HG02610 (cell line): ENCODE results near the gene PDE7B.

ENCODE experiments used
- ATAC-seq: cut with Tn5 transposase; IDR thresholded peaks from one replicate; pipeline ENCODE4 v1.9.1; 2021; ENCODE audit warnings: mild to moderate bottlenecking, moderate library complexity; ENCODE audit not compliant: unreplicated experiment

PDE7B gene

DNA sequence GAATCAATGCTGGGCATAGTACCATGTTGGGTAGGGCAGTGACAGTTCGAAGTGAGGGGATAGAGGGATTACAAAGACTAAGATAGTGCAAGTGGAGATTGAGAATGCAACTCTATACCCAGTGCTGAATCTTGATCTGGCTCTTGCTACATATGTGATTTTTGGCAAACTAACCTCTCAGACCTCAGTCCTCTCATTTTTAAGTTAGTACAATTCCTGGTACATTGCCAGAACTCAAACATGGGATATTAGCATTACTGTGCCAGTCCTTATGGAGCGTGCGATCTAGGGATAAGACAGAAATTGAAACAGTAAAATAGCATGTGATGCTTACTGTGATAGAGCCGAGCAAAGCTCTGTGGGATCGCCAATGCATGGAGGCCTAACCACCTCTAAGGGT is 210.2 kb downstream of the PDE7B start:
- ATAC-seq = no peak

DNA sequence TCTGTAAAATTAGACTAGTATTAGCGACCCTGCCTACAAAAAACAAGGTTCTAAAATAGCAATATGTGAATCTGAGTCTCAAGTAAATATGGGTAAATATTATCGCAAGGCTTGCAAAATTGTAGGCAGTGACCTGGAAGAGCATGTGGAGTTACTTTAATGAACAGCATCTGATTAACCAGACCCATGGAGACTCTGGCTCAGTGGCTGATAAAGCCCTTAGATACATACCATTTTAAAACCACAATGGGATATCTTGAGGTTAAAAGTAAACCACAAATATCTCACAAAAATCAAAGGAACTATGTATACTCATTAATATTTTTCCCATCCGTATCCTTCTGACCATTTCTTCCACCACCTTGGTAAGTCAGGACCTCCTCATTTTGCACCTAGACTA is 211.6 kb downstream of the PDE7B start:
- no peak for ATAC-seq

DNA sequence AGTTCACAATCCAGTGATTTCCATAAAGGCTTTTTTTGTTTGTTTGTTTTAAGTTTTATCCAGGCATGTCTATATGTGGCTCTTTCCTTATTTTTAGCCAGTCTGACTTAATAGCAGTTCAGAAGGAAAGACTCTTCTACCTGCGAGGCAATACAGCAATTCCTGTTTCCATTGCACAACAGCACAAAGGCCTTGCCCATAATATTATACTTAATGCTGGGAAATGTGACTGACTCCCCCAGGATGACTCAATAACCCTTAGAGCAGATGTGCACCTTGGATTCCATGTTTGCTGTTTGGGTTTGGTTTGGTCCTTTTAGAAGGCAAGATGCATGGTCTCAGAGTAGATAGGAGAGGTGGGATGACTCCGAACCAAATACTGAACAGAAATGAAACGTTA is 214.5 kb downstream of the PDE7B start:
- ATAC-seq = no peak

DNA sequence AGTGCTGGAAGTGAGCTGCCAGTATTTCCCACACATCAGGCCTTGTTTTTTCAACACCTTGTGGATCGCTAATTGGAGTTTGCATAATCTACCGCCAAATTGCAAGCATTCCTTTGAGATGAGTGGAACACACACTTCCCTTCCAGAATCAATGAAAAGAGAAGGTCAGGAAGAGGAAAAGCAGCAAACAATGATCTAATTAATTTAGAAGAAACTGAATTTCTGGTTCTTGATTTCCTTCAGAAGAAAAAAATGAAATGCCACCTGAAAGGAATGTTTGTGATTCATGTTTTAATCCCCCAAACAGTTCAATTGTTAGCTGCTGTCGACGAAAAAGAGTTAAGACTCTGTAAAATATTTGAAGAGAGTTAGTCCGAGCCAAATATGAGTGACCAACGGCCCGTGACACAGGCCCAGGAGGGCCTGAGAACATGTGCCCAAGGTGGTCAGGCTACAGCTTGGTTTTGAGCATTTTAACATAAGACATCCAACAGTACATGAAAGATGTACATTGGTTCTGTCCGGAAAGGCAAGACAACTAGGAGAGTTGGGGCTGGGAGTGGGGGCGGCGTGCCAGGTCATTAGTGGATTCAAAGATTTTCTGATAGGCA is 216.3 kb downstream of the PDE7B start:
- no peak for ATAC-seq

DNA sequence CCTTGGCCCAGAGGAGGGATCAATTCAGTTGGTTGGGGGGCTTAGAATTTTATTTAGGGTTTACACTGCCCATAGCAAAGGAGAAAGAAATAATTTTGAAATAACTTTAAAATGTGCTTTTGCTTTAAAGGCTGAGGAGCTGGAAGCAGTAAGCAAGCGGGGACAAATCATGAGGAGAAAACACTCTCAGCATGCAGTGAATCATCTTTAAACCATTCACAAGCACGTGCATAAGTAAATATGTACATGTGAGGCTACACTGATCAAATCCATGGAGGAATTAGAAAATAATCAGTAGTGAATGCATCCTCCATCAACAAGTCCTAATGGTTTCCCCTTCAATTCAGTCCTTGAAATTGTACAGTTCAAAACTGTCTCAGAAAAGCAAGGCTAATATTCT is 217.6 kb downstream of the PDE7B start:
- ATAC-seq = no peak

DNA sequence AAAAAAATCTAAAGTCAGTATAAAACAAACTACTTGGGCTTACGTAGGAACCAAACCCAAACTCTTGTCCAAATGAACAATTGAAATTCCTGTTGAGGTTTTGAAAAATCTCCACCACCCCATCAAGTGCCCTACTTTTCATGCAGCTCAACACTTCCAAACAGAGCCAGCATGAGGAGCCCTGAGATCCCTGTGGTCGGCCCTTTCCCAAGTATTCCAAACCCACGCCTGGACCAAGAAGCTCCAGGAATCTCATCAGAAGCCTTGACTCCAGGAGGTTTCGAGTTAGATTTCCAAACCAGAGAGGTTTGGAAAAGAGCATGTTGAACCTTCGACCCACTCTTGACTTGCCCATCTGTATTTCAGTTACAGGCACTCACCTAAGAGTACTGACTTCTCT is 219.3 kb downstream of the PDE7B start:
- ATAC-seq = no peak

DNA sequence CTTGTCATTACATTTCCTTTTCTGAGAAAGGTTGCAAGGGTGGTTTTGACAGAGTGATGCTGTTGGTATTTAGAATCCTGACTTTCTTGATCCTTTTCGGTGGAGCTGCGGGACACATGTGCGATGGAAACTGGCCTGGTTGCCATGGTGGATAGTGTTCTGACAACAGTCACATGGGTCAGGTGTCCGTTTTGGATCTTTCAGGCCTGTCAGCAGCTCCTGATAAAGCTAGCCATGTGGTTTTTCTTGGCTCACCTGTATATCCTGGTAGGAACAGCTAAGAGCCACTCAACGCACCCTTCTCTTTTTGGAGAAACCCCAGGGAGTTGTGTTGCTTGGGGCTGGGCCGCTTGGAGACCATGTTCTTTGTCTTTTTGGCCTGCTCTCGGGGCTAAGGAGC is 221.2 kb downstream of the PDE7B start:
- ATAC-seq = no peak

DNA sequence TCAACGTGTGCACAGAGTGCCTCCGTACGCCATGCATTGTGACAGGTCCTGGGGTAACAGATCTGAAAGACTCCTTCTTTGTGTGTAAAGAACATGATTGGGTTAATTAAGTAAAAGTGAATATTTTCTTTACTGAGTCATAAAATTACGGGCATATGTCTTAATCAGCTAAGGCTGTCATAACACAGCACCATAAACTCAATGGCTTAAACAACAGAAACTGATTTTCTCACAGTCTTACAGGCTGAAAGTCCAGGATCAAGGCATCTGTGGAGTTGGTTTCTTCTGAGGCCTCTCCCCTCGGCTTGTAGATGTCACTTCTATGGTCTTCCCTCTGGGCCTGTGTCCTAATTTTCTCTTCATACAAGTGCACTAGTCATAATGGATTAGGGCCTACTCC is 221.7 kb downstream of the PDE7B start:
- no peak for ATAC-seq

DNA sequence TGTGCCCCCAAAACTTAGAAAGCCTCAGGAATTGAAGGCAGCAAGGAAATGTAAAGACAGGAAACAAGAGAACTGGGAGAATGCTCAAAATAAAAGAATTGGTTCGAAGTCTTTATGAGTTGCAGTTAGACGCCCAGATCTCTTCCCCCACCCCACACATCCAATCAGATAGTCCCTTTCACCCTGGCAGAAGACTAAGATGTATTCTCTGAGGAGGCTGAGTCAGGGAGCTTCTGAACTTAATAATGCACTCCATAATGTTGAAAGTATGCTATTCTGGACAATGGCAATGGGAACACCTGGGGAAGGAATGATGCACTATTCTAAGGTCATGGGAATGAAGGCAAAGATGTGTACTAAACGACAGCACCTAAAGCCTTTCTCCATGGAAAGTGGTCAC is 225.0 kb downstream of the PDE7B start:
- ATAC-seq = no peak

DNA sequence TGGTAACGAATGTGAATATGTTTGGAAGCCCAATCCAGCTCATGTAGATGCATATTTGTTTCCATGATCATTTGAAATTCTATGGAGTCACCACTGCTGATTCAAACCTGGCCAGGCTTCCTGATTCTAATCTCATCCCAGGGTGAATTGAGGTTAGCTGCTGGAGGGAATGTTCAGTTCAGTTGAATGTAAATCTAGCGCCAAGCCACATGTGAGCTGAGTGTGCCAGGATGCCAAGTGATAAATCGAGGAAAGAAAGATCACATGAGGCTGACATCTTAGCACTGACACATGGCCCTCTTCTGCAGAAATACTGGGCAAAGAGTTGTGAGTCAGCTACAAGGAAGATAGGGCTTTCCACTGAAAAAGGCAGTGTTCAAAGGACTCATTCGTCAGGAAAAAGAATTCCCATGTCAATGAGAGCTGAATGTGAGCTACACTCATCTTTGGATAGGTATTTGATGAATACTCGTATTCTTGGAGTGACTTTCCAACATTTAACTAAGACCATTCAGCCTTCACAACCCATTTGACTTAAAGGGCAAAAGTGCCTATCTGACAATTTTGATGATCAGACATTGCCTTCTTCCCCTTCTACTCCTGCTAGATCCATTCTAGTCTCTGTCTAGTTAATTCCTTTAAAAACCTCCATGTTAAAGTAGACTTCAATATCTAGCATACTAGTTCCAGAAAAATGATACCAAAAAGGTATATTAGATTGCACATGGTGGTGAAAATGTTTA is 226.5 kb downstream of the PDE7B start:
- no peak for ATAC-seq

DNA sequence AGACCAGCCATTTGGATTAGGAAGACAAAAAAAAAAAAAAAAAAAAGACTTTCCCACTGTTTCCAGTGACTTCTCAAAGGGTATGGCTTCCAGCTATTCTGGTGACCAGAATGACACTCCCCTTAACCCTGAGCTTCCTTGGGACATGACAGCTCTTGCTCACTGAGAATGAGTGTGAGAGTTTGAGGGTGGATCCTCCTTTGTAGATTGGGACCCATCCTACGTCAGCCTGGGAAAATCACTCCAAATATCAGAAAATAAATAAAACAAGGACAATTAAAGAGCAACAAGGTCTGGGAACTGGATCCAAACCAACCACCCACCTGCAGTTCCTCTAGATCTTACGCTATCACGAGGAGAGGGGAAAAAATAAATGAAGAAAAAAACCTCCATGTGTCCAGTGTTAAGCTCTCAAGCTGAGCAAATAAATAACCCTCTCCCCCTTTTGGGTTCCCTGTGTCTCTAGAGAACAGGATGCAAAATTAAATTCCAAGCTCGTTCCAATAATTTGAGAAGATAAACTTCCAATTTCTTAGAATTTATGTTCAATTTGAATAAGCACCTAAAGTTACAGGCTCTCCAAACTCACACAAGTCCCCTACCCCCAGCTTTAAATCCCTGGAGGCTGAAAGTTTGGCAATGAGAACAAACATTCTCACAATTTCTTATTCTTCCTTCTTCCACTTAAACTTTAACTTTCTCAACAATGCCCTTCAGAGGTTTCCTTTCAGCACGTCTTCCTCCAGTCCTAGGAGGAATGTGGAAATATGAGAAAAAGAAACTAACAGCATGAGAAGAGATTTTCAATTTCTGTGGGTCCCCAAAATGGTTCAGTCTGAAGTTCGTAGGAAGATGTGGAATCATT is 228.4 kb downstream of the PDE7B start:
- ATAC-seq = no peak

DNA sequence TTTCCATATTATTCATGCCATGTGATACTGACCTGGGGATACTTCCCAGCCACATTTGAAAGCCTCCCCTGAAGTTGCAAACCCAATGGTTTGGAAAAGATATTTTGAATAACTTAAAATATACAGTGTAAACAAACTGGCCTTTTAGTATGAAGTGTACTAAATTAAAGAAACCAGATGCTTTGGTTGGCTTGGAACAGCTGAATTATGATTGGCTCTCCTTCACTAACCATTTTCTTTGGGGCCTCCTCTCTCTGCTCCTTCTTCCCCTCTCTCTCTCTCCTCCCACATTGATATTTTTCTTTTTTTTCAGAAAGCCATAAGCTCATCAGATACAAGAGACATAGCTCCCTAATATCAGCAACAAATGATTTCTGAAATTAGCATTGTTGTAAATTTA is 232.0 kb downstream of the PDE7B start:
- no peak for ATAC-seq

DNA sequence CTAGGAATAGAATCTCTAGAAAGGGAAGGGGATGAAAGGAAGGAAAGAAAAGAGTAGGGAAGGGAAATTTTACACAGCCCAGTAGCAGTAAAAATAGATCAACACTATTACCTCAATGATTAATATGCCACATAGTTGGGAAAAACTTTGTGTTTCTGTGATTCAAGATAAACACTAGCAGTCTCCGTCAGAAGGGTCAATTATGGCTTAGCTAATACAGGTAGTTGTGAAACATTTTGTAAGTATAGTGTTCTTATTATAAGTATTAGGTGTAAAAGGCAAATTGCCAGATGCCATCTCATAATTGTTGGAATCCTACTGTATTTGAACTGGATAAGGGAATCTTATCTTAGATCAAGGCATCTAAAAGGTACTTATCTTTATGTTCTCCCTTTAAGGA is 232.9 kb downstream of the PDE7B start:
- ATAC-seq = no peak

DNA sequence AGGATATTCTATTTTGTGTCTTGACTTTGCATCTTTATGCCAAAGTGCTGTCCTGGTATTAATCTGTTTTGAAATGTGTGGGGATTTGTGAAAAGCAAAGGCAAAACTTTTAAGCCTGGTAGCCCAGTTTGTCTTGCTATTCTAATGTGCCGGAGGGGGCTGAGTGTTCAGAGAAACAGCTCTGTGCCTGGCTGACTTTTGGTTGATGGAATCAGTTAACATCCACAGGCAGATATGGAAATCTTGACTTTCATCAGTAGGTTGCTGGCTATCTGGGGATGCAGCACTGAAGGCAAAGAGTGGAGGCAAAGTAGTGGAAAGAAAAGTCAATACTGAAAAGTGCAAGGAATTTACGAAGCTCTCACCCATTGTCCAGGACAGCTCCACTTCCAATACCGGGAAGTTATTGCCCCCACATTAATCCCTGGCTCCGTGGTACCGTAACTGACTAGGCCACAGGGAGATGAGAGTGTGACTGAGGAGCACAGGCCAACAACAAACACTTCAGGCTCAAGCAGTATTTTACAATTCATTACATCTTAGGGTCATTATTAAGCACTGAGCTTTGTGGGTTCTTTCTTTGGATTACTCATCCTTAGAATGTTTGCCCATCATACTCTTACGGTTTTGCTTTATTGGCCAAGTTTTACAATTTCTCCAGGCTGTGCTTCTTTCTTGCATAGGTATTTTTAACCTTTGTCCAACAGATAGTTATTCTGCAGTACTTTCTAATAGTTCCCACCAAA is 234.0 kb downstream of the PDE7B start:
- no peak for ATAC-seq

DNA sequence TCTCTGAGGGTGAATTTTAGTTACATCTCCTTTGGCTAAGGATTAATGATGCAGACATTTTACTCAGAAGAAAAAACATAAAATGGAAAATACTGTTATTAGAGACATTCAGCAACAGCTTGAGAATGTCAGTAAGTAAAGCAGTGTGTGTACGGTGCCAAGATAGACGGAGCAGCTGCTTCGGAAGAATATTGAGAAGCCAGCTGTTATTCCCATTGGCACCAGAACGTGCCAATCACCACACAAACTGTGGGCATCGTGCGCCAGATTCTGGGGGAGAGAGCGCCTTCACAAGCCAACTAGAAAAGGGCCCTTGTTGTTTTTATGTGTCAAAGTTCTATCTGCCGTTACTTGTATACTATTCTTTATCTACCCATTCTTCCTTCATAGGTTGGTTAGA is 235.2 kb downstream of the PDE7B start:
- no peak for ATAC-seq

DNA sequence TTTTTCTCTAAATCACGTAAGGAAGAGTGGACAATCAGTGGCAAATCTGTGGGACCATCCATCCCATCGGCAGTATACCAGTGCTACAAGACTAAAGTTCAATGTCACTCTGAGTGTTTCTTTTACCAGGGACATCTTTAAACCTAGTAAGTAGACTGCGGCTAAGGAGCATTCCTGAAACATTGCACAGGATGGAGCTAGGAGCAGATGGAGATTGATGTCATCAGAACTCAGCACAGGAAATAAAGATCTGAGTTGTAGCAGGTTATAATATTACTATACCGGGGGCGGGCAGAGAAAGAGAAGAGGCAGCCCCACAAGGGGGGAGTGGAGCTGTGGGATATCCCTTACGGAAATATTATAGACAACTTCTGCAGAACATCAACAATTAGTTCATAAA is 236.5 kb downstream of the PDE7B start:
- ATAC-seq = no peak

DNA sequence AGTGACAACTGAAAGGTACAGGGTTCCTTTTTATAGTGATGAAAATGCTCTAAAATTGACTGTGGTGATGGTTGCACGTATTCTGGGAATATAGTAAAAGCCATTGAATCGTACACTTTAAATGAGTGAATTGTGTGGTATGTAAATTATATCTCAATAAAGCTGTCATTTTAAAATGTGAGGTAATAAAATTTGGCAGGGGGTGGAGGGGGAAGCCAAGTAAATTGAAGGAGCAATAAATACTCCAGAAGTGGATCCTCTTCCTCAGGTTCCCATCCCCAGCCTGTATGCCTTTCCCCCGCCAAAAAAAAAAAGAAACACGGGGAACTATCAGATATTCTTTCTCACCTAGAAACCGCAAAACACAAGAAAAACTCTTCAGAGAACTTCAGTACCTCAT is 237.2 kb downstream of the PDE7B start:
- ATAC-seq = no peak

DNA sequence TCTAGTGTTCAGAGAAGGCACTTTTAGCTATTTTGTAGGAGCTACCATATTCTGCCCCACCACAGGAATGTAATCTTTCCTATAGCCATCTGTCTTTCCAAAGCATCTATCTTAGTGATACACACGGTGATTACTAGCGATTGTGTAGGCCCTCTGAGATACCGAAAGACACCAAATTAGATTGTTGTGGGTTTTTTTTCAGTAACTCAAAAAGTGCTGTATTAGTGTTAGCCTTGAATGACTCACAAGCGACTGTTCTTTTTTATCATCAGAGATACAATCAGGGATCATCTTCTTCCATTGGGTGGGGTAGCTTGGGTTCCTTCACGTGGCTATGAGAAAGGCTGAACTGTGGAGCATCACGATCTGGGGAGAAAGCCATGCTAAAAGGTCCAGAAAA is 238.4 kb downstream of the PDE7B start:
- ATAC-seq = no peak

DNA sequence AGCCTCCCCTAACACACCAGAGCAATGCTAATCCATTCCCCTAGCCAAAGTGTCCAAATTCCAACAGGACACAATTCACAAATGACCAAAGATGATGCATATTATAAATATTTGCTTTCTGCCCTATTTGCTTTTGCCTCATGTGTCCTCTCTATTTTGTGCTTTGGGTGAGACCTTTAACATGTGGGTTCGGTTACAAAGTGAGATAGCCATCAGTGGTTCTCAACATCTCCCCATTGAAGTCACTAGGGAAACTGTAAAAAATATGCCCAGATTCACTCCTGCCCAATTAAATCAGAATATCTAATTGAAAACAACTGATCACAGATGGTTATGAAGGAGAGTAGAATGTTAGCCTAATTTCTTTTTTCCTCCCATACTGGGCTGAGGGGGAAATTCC is 239.4 kb downstream of the PDE7B start:
- no peak for ATAC-seq

DNA sequence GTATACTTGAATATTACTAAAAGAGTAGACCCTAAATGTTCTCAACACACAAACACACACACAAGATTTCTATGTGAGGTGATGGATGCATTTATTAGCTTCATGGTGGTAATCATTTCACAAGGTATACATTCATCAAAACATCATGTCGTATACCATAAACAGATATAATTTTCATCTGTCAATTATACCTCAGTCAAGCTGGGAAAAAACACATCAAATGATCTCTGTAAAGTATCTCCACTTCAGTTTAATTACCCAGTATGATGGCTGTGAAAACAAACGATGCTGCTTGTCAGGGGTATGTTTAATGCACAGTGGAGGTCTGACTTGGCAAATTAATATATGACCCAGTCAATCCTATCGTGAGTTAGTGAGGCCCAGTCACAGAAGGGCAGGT is 241.4 kb downstream of the PDE7B start:
- no peak for ATAC-seq

DNA sequence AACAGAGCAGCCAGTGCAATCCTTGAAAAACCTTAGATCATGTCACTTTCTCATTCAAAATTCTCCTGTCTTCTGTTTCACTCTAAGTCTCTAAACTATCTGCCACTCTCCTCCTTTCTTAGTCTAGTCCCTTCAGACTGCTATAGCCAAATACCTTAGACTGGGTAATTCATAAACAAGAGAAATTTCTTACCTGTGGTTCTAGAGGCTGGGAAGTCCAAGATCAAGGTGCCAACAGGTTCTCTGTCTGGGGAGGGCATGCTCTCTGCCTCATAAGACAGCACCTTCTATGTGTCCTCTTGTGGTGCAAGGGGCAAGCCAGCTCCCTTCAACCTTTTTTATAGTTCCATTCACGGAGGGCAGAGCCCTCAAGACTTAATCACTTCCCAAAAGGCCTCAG is 242.3 kb downstream of the PDE7B start:
- ATAC-seq = no peak
